NCI-H526 (cell line): ENCODE results near the gene MAP2K7.
A peak's percentile ranks its signal among the peaks of the same experiment; 100 is the strongest.
"Not testable (repeated sequence)": the region's sequence is repeated elsewhere in the genome, so short reads cannot be mapped to it uniquely, and the experiment has no call there.

ENCODE experiments used
- DNase-seq, 2 experiments: peaks; one replicate each; lab custom pipeline; 2025; lab: John Stamatoyannopoulos, UW

MAP2K7 gene

DNA sequence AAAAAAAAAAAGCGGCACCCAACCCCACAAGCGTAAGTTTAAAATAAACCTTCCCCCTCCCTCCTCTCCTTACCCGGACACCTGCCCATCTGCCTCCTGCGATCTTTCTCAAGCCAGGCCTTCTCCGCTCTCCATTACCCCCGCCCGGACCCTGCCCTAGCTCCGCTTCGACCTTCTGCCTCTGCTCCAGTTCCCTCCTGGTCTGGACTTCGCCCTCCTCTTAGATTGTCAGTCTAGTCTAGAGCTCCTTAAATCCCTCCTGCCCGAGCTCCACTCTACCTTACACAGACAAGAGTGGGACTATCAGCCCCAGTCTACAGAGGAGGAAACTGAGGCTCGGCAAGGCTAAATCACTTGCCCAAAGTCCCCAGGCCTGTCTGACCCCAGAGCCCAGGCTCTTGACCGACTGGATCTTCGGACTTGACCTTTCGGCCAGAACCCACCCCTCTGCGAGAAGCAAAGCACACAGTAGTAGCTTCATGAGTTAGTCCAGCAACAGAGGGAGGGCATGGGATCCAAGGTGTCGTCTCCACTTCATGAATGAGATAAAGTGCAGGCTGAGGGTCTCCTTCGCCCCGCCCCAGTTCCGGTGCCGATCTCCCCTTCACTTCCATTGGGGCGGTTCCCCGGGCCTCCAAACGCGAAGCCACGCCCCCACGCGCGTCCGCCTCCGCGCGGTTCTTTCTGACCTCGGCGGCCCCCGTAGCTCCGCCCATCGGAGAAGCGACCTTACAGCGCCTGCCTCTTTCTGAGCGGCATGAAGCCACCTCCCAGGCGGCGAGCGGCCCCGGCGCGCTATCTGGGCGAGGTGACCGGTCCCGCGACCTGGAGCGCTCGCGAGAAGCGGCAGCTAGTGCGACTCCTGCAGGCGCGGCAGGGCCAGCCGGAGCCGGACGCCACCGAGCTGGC is 16.2 kb downstream of the MAP2K7 start, which contains the start of gene SNAPC2:
TSS of gene SNAPC2 (plus strand) at position 729 of the 909 bp plus-strand sequence. CDS start at position 758, 29 bp downstream.
- peak; percentile 65 to 93 for DNase-seq

DNA sequence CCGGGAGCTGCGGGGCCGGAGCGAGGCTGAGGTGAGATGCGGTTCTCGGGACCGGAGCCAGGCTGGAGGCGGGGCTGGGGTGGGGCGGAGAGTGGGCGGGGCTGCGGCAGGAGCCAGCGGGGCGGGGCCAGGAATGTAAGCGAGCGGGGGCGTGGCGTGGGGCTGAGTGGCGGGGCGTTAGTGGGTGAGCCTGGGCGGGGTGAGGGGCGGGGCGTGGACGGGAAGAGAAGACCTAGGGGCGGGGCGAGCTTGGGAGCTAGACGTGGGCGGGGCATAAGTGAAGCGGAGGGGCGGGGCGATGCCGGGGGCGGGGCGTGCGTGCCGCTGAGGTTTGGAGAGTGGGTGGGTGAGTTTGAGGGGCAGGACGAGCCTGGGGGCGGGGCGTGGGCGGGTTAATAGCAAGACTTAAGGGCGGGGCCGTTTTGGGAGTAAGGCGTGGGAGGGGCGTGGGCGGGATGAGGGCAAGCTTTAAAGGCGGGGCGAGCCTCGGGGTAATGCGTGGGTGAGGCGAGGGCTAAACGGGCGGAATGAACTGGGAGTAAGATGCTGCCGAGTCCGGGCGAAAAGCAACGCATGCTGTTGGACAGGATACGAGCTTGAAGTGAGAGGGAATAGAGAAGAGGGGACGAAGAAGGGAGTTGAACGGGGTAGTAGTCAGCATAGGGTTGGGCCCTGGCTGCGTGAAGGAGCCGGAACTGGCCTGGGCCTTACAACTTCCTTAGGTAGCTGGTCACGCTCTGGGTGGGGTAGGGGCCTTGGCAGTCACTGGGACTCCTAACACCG is 17.0 kb downstream of the MAP2K7 start:
- DNase-seq, result peak; percentile 79 to 97

DNA sequence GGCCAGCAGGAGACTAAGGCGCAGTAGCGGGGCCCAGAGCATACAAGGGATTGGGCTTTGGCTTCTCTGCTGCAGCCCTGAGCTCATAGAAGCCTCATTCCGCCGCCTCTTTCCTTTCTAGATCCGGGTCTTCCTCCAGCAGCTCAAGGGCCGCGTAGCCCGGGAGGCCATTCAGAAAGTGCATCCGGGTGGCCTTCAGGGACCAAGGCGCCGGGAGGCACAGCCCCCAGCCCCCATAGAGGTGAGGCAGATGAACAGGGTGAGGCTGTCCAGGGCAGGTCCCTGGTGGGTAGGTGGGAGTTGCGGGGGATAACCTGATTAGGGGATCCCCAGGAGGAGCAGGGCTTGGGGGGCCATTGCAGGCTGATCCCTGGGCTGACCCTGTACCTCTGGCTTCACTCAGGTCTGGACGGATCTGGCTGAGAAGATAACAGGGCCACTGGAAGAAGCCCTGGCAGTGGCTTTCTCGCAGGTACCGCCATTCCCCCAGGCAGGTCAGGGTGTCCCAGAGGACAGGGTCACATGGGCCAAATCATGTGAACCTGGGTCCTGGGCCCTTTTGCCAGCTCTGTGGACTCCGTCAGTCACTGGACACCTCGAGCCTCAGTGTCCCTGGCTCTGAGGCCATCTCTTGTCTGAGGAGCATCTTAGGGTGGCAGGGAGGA is 17.8 kb downstream of the MAP2K7 start:
- DNase-seq, result peak in 1 of 2 experiments; percentile 55

DNA sequence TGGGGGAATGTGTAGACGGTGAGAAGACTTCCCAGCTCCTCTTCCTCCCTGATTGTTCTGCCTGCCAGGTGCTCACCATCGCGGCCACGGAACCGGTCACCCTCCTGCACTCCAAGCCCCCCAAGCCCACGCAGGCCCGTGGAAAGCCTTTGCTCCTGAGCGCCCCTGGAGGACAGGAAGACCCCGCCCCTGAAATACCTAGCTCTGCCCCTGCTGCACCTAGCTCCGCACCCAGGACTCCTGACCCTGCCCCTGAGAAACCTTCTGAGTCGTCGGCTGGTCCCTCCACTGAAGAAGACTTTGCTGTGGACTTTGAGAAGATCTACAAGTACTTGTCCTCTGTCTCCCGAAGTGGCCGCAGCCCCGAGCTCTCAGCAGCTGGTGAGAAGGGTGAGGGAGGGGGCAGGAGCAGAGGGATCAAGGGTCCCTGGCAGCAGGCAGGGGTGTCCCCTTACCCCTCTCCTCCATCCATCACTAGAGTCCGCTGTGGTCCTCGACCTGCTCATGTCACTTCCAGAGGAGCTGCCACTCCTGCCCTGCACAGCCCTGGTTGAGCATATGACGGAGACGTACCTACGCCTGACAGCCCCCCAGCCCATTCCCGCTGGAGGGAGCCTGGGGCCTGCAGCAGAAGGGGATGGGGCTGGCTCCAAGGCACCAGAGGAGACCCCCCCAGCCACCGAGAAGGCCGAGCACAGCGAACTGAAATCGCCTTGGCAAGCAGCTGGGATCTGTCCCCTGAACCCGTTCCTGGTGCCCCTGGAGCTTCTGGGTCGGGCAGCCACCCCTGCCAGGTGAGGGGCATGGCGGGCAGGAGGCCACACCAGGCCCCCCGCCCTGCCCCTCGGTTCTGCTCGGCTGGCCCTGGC is 18.5 kb downstream of the MAP2K7 start:
- DNase-seq, result no peak

DNA sequence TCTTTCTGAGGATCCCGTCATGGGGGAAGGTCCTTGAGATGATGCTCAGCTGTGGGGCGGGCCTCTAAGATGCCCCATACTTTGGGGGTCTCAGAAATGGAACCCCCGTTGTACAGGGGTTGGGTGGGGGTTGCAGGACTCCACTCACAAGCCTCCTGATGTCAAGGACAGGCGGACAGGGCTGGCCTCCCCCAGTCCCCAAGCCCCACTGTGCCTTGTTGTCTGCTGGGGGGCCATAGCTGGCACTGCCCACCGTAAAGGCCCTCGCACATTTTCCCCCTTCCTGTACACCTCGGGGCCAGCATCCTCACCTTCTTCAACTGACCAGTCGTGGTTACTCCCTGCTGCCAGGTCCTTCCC is 19.1 kb downstream of the MAP2K7 start:
- DNase-seq, result no peak

DNA sequence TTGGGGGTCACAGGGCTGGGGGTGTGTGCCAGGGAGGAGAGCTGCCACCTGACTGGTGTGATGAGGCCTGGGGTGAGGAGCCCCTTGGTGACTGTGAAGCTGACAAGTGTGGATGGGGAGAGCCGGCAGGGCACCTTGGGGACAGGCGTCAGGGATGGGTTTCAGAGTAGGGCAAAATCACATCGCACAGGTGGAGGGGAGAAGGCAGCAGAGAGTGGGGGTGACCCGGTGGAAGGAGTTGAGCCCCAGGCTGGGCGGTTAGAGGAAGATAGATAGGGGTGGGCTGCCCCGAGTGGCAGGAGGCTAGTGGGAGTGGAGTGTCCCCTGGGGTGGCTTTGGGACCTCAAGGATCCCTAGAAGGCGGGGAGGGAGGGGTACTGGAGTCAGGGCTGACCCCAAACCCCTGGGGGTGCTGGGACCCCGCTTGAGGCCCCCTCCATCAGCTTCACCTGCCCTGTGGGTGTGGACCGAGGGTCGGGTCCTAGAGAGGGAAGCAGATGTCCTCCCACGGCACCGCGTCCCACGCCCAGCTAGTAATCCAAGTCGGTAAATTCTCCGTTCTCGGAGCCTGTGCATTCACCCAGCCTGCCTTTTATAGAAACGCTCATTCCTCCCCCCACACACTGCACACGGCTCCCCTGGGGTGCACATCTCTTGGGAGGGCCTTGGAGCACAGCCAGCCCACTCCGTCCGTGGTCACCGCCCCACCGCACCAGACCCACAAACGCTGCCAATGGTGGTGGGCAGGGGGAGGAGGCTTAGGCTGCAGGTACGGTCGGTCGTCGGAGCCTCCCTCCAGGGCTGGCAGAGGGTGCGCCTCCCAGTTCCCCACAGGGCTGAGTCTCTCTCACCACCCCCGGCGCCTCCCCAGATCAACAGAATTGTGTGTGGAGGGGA is 19.9 kb downstream of the MAP2K7 start:
- DNase-seq, result no peak

DNA sequence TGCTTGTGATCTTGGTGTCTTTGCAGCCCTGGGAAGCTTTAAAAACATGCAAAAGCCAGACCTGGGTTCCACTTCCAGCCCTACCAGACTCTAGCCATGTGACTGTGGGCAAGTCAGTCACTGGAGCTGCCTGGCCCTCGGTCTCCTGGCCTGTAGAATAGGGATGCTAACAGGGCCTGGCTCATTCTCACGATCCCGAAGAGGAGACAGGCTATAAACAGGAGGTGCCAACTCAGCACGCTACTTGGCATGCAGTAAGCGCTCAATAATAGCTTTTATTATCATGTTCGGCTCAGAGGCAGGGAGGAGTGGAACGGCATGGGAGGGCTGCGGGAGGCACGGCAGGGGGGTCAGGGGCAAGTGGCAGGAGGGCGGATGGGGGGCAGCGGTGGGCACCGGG is 20.6 kb downstream of the MAP2K7 start:
- DNase-seq, result no peak

DNA sequence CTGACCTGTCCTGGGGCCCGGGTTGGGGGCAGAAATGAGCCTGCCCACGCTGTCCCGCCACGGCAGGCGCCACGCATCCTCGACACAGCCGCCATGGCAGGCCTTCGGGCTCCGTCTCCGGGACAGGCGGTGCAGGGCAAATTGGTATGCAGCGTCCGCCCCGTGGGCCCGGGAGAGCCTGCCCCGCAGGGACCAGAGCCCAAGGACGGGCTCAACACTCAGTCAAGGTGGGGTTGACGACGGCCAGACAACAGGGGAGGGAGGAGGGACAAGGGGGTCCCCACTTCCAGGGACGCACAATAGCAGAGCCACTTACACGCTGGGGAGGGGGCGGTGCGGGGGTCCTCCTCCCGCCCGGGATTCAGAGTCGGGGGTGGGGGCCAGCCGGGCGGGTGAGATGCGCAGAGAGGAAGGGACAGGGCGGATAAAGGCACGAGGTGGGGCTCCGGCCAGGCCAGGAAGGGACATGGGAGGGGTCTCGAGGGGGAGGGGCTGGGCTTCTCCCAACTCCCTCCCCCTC is 21.0 kb downstream of the MAP2K7 start:
- DNase-seq, result no peak

DNA sequence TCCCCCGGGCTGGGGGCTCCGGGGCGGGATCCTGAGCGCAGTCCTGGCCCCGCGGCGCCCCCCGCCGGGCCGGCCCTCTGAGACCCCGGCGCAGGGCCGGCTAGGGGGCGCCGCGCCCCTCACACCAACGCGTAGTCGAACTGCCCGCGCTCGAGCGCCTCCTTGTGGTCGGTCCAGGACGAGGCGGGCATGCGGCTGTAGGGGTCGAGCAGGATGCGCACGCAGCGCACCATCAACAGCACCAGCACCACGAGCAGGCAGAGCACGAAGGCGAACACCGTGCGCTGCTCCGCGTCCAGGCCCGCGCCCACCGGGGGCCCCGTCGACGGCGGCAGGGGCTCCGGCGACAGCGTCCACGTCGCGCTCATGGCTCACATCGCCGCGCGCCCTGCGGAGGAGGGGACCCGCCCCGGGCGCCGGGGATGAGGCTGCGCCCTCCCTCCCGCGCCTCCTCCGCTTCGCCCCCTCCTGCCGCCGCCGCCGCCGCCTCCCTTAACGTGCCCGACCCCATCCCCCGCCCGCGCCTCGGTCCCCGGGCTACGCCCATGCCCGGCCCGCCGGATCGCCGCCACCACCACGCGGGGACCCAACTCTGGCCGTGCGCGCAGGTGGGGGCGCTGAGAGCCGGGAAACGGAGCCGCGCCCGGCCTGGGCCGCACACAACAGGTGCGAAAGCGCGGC is 21.6 kb downstream of the MAP2K7 start:
- DNase-seq, result peak in 1 of 2 experiments; percentile 77

DNA sequence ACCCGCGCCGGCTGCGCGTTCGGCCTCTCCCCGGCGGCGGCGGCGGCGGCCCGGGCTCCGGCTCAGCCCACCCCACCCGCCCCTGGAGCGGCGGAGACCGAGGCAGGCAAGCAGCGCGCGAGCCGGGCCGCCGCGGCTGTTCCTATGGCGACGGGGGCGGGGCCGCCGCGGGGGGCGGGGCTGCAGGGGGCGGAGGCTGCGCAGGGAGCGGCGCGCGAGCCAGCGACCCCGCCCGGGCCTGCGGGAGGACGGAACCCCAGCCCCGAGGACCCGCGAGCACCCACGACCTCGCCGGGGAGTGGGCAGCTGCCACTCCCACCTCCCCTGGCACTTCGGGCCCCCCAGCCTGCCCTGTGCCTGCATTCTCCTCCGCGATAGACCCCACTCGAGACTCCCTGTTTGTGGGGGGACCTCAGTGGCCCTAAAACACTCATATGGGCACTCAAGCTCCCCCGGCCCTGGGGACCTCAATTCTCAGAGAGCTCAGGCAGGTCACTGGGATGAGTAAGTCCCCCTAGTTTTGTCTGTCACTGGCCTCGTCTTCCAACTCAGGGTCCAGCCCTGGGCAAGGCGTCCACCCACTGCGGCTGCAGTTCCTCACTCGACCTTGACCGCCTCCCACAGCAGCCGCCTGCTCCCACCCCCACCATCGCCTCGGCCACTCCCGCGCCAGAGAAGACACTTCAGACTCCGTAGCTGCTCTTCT is 22.5 kb downstream of the MAP2K7 start, which contains the start of gene CTXN1:
TSS of gene CTXN1 (minus strand) at position 115 of the 706 bp plus-strand sequence. CDS start 597 bp downstream, outside the sequence.
- DNase-seq, result peak in 1 of 2 experiments; percentile 65

DNA sequence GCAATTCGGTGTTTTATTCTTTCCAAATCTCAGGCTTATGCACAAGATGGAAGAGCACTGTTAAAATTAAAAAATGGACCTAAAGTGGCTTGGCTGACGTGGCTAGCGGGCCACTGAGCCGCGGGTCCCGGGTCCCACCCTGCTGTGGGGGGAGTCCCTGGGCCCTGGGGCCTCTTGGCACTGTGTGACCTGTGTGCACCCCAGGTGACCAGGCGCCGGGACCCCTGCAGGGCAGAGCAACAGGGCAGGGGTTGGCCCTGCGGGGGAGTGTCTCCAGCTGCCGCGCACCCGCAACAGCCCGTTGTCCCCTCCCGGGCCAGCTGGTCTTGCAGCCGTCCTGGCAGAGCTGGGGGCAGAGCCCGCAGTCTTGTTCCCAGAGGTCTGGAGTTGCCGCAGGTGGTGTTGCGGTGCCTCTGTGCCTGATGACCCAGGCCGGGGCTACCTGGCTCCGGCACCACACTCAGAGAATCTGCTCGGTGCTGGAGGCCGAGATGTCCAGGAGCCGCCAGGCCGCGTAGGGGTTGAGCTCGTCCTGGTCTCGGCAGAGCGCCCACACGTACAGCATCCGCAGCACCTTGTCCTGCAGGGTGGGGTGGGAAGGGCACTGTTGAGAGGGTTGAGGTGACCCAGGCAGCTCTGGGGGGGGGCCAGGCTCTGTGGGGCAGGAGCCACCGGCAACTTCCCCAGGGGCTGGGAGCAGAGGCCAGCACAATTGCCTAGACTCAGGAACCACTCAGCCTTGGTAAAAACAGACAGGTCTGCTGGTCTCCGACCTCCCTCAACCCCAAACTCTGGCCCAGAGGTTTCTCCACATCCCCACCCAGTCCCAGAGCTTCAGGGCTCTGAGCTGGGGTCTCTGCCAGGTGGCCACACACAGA is 23.3 kb downstream of the MAP2K7 start:
- DNase-seq, result no peak

DNA sequence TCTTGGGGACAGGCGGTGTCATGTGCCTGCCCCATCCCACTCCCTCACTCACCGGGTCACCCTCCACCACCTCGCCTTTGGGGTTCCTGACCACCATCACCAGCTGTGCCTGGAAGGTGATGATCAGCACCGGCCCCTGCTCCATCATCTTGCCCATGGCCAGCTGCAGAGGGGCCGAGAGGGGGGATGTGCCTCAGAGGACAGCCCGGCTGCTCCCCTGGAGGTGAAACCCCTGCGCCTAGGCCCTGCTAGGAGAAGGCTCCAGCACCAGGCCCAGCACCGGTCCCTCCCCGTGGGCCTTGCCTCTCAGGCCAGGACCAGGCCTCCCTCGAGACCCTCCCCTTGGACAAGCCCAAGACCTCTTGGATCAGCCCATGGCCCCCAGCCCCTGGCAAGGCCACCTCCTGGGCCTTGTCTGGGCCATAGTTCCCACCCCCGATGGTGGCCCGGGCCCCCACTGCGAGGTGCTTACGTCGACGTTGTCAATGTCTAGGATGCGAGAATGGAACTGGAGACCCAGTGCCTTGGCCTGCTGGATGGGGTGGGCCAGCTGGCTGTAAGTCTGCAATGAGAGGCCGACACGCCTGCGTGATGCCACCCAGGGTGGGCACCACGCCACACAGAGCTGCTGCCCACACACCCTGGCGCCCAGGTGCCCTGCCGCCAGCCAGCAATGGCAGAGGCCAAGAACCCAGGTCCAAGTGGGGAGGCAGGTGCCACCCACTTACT is 24.1 kb downstream of the MAP2K7 start:
- no peak for DNase-seq

DNA sequence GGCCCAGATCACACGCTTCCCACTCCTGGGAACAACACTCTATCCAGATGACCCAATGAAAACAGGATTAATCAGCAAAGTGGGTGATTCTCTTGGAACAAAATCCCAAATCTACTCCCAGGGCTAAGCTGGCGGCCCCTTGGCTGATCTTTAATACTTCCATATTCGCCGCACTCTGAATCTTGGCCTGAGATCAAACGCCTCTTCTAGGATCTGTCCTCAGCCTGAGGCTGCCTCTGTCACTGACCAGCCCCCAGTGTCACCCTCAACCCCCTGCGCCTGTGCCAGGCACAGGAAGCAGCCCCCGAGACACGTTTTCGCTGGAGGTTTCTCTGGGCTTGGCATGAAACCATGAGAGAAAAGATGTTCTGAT is 24.6 kb downstream of the MAP2K7 start:
- no peak for DNase-seq

DNA sequence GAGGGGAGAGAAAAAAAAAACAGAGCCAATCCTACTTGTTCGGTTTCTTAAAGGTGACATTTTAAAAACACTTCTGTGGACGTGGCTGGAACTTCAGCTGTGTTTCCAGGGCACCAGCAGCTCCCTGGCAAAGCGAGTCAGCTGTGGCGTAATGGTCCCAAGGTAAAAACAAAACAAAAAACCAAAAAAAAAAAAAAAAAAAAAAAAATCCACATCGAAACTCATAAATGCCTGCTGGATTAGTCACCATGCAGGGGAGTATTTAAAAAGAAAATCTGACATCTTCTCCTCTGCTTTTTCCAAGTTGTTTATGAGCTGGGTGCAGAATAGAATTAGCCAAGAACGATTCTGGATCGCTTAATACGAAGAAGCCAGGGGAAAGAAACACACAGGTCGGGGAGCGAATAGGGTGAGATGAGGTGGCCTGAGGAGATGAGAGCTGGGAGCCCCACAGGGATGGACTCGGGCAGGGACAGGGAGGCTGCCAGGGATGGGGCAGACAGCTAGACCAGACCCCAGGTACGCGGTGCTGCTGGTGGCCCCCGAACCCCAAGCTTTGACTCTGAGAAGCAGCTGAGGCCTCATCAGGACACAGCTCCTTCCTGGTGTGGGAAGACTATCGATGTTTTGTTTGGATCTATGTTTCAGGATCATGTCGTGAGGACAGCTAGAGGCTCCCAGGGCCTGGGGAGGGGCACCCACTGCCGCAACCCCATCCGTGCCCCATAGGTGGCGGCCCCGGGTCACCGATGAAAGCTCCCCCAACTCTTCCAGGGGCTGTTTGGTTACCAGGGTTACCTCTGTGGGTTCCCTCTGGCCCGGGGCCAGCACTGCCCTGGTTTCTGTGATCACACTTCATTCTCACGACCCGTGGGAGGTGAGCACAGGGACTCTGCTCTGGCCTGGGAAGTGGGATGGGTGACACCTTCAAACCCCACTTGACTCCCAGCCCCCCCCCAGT is 25.3 kb downstream of the MAP2K7 start:
- DNase-seq, result peak in 1 of 2 experiments; percentile 44

DNA sequence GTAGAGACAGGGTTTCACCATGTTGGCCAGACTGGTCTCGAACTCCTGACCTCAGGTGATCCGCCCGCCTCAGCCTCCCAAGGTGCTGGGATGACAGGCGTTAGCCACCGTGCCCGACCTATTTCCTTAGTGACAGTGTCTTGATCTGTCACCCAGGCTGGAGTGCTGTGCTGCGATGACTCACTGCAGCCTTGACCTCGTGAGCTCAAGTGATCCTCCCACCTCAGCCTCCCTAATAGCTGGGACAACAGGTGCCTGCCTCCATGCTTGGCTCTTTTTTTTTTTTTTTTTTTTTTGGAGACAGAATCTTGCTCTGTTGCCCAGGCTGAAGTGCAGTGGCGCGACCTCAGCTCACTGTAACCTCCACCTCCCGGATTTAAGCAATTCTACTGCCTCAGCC is 26.4 kb downstream of the MAP2K7 start:
- not testable (repeated sequence) for DNase-seq

DNA sequence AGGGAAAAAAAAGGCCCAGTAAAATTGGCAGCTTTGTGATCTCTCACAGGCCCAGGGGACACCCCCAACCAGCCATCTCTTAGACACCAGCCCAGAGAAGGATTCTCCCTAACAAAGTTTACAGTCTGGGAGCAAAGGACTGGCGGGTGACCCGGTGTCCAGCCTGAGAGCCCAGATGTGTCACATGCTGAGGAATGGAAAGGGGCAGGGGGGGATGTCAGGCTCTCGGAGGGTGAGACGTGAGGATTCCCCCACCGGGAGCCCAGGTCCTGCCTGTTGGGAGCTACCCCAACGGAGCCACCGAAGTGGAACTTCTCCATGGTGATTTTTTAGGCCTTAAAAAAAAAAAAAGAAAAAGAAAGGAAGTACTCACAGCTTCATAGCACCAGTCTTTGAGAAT is 27.1 kb downstream of the MAP2K7 start:
- no peak for DNase-seq
